ENCODE data around the gene BATF.

The BATF gene

GRCh38 chr14:75568791-75569190 lies 46.5 kb downstream of the BATF start:
- TF ChIP-seq CEBPB (IDR thresholded peaks at IDR 0.05) (no peak), MAX (IDR thresholded peaks at IDR 0.05) (no peak), ZBTB7A (IDR thresholded peaks at IDR 0.05; ENCODE audit: low read depth) (no peak), CREB1 (IDR thresholded peaks at IDR 0.05; ENCODE audit: low read depth) (no peak), TCF12 (IDR thresholded peaks at IDR 0.05; ENCODE audit: low read depth) (no peak), YY1 (IDR thresholded peaks at IDR 0.05; ENCODE audit: low read depth) (no peak), EP300 (IDR thresholded peaks at IDR 0.05; ENCODE audit: borderline replicate concordance) (no peak), EGR1 (IDR thresholded peaks at IDR 0.05) (no peak), TAF1 (IDR thresholded peaks at IDR 0.05; ENCODE audit: low read depth) (no peak), RAD21 (IDR thresholded peaks at IDR 0.05; ENCODE audit: low read depth) (no peak)
- TF ChIP-seq, protein P1, sequence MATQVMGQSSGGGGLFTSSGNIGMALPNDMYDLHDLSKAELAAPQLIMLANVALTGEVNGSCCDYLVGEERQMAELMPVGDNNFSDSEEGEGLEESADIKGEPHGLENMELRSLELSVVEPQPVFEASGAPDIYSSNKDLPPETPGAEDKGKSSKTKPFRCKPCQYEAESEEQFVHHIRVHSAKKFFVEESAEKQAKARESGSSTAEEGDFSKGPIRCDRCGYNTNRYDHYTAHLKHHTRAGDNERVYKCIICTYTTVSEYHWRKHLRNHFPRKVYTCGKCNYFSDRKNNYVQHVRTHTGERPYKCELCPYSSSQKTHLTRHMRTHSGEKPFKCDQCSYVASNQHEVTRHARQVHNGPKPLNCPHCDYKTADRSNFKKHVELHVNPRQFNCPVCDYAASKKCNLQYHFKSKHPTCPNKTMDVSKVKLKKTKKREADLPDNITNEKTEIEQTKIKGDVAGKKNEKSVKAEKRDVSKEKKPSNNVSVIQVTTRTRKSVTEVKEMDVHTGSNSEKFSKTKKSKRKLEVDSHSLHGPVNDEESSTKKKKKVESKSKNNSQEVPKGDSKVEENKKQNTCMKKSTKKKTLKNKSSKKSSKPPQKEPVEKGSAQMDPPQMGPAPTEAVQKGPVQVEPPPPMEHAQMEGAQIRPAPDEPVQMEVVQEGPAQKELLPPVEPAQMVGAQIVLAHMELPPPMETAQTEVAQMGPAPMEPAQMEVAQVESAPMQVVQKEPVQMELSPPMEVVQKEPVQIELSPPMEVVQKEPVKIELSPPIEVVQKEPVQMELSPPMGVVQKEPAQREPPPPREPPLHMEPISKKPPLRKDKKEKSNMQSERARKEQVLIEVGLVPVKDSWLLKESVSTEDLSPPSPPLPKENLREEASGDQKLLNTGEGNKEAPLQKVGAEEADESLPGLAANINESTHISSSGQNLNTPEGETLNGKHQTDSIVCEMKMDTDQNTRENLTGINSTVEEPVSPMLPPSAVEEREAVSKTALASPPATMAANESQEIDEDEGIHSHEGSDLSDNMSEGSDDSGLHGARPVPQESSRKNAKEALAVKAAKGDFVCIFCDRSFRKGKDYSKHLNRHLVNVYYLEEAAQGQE (IDR thresholded peaks at IDR 0.05; ENCODE audit: low read depth), result no peak
- TF ChIP-seq, protein P2, sequence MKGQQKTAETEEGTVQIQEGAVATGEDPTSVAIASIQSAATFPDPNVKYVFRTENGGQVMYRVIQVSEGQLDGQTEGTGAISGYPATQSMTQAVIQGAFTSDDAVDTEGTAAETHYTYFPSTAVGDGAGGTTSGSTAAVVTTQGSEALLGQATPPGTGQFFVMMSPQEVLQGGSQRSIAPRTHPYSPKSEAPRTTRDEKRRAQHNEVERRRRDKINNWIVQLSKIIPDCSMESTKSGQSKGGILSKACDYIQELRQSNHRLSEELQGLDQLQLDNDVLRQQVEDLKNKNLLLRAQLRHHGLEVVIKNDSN (IDR thresholded peaks at IDR 0.05), result no peak

DNA sequence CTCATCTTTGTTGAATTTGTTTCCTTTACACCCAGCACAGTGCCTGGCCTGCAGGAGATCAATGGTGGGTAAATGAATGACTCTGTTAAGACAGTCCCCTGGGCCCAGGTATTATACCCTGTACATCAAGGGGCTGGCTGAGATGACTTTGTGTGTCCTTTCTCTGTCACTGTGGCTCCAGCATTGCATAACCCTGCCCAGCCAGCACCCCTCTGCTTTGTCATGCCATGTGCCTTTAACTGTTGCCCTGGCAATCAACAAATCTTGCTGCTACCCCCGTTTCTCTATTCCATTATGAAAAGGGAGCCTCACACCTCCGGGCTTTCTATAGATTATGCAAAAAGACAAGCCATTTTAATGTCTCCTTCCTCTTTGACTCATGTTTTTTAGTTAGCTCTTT lies 48.5 kb downstream of the BATF start:
- TF ChIP-seq TCF12 (IDR thresholded peaks at IDR 0.05; ENCODE audit: low read depth) (no peak), EGR1 (IDR thresholded peaks at IDR 0.05) (no peak), CEBPB (IDR thresholded peaks at IDR 0.05) (no peak), ZBTB7A (IDR thresholded peaks at IDR 0.05; ENCODE audit: low read depth) (no peak), NFIC (IDR thresholded peaks at IDR 0.05) (no peak), TAF1 (IDR thresholded peaks at IDR 0.05; ENCODE audit: low read depth) (no peak), RAD21 (IDR thresholded peaks at IDR 0.05; ENCODE audit: low read depth) (no peak), TEAD4 (IDR thresholded peaks at IDR 0.05) (no peak), YY1 (IDR thresholded peaks at IDR 0.05; ENCODE audit: low read depth) (no peak), FOXM1 (IDR thresholded peaks at IDR 0.05; ENCODE audit: borderline replicate concordance, low read depth) (no peak)

GRCh38 chr14:75572104-75572503 lies 49.8 kb downstream of the BATF start:
- no peak for TF ChIP-seq EP300 (IDR thresholded peaks at IDR 0.05; ENCODE audit: borderline replicate concordance)
- no peak for TF ChIP-seq CREB1 (IDR thresholded peaks at IDR 0.05; ENCODE audit: low read depth)
- TF ChIP-seq, protein P2 (IDR thresholded peaks at IDR 0.05), result no peak
- TF ChIP-seq FOXM1 (IDR thresholded peaks at IDR 0.05; ENCODE audit: borderline replicate concordance, low read depth), result no peak
- TF ChIP-seq TCF12 (IDR thresholded peaks at IDR 0.05; ENCODE audit: low read depth), result no peak
- no peak for TF ChIP-seq EGR1 (IDR thresholded peaks at IDR 0.05)
- TF ChIP-seq MAX (IDR thresholded peaks at IDR 0.05), result no peak
- TF ChIP-seq YY1 (IDR thresholded peaks at IDR 0.05; ENCODE audit: low read depth), result no peak
- TF ChIP-seq, protein P1 (IDR thresholded peaks at IDR 0.05; ENCODE audit: low read depth), result no peak

DNA sequence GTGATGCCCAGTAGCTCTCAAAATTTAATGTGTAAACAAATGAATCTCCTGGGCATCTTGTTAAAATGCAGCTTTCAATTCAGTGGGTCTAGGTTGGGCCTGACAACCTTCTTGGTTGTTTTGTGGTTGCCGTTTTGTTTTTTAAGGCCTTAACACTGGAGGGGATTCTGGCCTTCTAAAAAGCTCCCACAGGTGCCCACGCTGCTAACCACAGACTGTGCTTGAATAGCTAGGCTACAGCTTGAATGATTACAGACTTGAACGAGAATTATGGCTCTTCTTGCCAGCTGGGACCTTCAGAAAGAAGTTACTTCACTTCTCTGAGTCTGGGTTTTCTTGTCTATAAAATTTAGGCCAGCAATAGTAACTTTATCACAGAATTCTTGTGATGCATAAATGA lies 54.8 kb downstream of the BATF start:
- TF ChIP-seq NFIC (IDR thresholded peaks at IDR 0.05) (no peak), CREB1 (IDR thresholded peaks at IDR 0.05; ENCODE audit: low read depth) (no peak), TEAD4 (IDR thresholded peaks at IDR 0.05) (no peak), TCF12 (IDR thresholded peaks at IDR 0.05; ENCODE audit: low read depth) (no peak), FOXM1 (IDR thresholded peaks at IDR 0.05; ENCODE audit: borderline replicate concordance, low read depth) (no peak), YY1 (IDR thresholded peaks at IDR 0.05; ENCODE audit: low read depth) (no peak), MAX (IDR thresholded peaks at IDR 0.05) (no peak), EP300 (IDR thresholded peaks at IDR 0.05; ENCODE audit: borderline replicate concordance) (no peak), TAF1 (IDR thresholded peaks at IDR 0.05; ENCODE audit: low read depth) (no peak), ZBTB7A (IDR thresholded peaks at IDR 0.05; ENCODE audit: low read depth) (no peak), CEBPB (IDR thresholded peaks at IDR 0.05) (no peak), EGR1 (IDR thresholded peaks at IDR 0.05) (no peak), RAD21 (IDR thresholded peaks at IDR 0.05; ENCODE audit: low read depth) (no peak)
- TF ChIP-seq, protein P1 (IDR thresholded peaks at IDR 0.05; ENCODE audit: low read depth), result no peak
- TF ChIP-seq, protein P2 (IDR thresholded peaks at IDR 0.05), result no peak

All from Ishikawa (cell line).